ENCODE measurements around the gene PTGFR. TPM values are rescaled to one million over a fixed set of nuclear protein-coding genes. Genes with fewer than 3 reads are reported as not detected.

Gene PTGFR
- total RNA-seq, 1 experiment from 2014 or later, result not detected

GRCh38 chr1:78464449-78464891 lies 26.3 kb upstream of the PTGFR start:
- BruUV-seq (replicated peaks), result no TSS peak
- POLR2A ChIA-PET, result no interaction called here
- H3K36me3 Mint-ChIP-seq (ENCODE audit: insufficient read depth, unreplicated experiment), result no peaks in the 10 kb centered on the region
- no peaks in the 10 kb centered on the region for H3K27me3 Mint-ChIP-seq (ENCODE audit: insufficient read depth, unreplicated experiment)
- no peak for DNase-seq
- H3K4me3 Mint-ChIP-seq (ENCODE audit: unreplicated experiment), result no peak overlapping the region
- H3K27ac Mint-ChIP-seq (ENCODE audit: unreplicated experiment), result no peak overlapping the region
- no peak for TF ChIP-seq CTCF (IDR thresholded peaks at IDR 0.05; ENCODE audit: insufficient read depth in 1 of 2, low read depth in 1 of 2, low read length in 1 of 2, severe bottlenecking in 1 of 2, unreplicated experiment in 1 of 2)
- H3K27me3 ChIP-seq (replicated peaks; ENCODE audit: control insufficient read depth, insufficient read depth, low read length), result no peaks in the 10 kb centered on the region
- intact Hi-C loops (cut with micrococcal nuclease; ENCODE audit: unreplicated experiment), result no loop called here
- H3K4me3 ChIP-seq (ENCODE audit: low read depth, low read length), result no peak overlapping the region
- no peaks in the 10 kb centered on the region for H3K9me3 Mint-ChIP-seq (ENCODE audit: unreplicated experiment)
- H3K4me1 ChIP-seq, result no peaks in the 10 kb centered on the region
- no peaks in the 10 kb centered on the region for H3K4me1 Mint-ChIP-seq (ENCODE audit: low read depth, unreplicated experiment)
- no peaks in the 10 kb centered on the region for H3K36me3 ChIP-seq (ENCODE audit: control insufficient read depth, insufficient read depth, low read length)
- no peaks in the 10 kb centered on the region for H3K9me3 ChIP-seq
- CTCF ChIA-PET, result no interaction called here

- CTCF ChIA-PET, result no interaction called here
- Histone ChIP-seq H3K4me3 (ENCODE audit: low read depth, low read length) (no peak overlapping the region), H3K36me3 (ENCODE audit: control insufficient read depth, insufficient read depth, low read length) (no peaks in the 10 kb centered on the region), H3K4me1 (no peaks in the 10 kb centered on the region), H3K9me3 (no peaks in the 10 kb centered on the region), H3K27me3 (replicated peaks; ENCODE audit: control insufficient read depth, insufficient read depth, low read length) (no peaks in the 10 kb centered on the region)
- H3K36me3 Mint-ChIP-seq (ENCODE audit: insufficient read depth, unreplicated experiment), result no peaks in the 10 kb centered on the region
- no peak overlapping the region for H3K4me3 Mint-ChIP-seq (ENCODE audit: unreplicated experiment)
- H3K9me3 Mint-ChIP-seq (ENCODE audit: unreplicated experiment), result peaks cover 2% of the 10 kb centered on the region
- no peaks in the 10 kb centered on the region for H3K27me3 Mint-ChIP-seq (ENCODE audit: insufficient read depth, unreplicated experiment)
- TF ChIP-seq CTCF (IDR thresholded peaks at IDR 0.05; ENCODE audit: insufficient read depth in 1 of 2, low read depth in 1 of 2, low read length in 1 of 2, severe bottlenecking in 1 of 2, unreplicated experiment in 1 of 2), result no peak
- H3K27ac Mint-ChIP-seq (ENCODE audit: unreplicated experiment), result no peak overlapping the region
- DNase-seq, result no peak
- no peaks in the 10 kb centered on the region for H3K4me1 Mint-ChIP-seq (ENCODE audit: low read depth, unreplicated experiment)
- intact Hi-C loops (cut with micrococcal nuclease; ENCODE audit: unreplicated experiment), result no loop called here
- no TSS peak for BruUV-seq (replicated peaks)
- POLR2A ChIA-PET, result no interaction called here
Measured at GRCh38 chr1:78465143-78465542, 25.6 kb upstream of the PTGFR start.

GRCh38 chr1:78468521-78468920 lies 22.3 kb upstream of the PTGFR start:
- Mint-ChIP-seq H3K4me1 (ENCODE audit: low read depth, unreplicated experiment) (no peaks in the 10 kb centered on the region), H3K9me3 (ENCODE audit: unreplicated experiment) (peaks cover 10% of the 10 kb centered on the region), H3K36me3 (ENCODE audit: insufficient read depth, unreplicated experiment) (no peaks in the 10 kb centered on the region), H3K27me3 (ENCODE audit: insufficient read depth, unreplicated experiment) (peaks cover 3% of the 10 kb centered on the region), H3K4me3 (ENCODE audit: unreplicated experiment) (no peak overlapping the region), H3K27ac (ENCODE audit: unreplicated experiment) (no peak overlapping the region)
- H3K4me3 ChIP-seq (ENCODE audit: low read depth, low read length), result no peak overlapping the region
- BruUV-seq (replicated peaks), result no TSS peak
- no peaks in the 10 kb centered on the region for H3K9me3 ChIP-seq
- no peak for DNase-seq
- H3K27me3 ChIP-seq (replicated peaks; ENCODE audit: control insufficient read depth, insufficient read depth, low read length), result no peaks in the 10 kb centered on the region
- intact Hi-C loops (cut with micrococcal nuclease; ENCODE audit: unreplicated experiment), result no loop called here
- POLR2A ChIA-PET, result no interaction called here
- no peaks in the 10 kb centered on the region for H3K36me3 ChIP-seq (ENCODE audit: control insufficient read depth, insufficient read depth, low read length)
- no peak for TF ChIP-seq CTCF (IDR thresholded peaks at IDR 0.05; ENCODE audit: insufficient read depth in 1 of 2, low read depth in 1 of 2, low read length in 1 of 2, severe bottlenecking in 1 of 2, unreplicated experiment in 1 of 2)
- CTCF ChIA-PET, result no interaction called here
- H3K4me1 ChIP-seq, result no peaks in the 10 kb centered on the region

All from Caco-2 (cell line).